Vagina (tissue), 2 donors: ENCODE measurements around the gene TPH1.

Source experiments
- CTCF ChIP-seq, 3 experiments: fragments of 450-650 bp in 2 of 3; fragments of 200-600 bp in 1 of 3; sonication (generic) in 1 of 3; IDR thresholded peaks; one replicate each; pipeline ENCODE4 v1.5.1; 2017 to 2019; ENCODE audit warnings: antibody characterized with exemption in 3 of 3, mild to moderate bottlenecking in 2 of 3, moderate library complexity in 2 of 3
- POLR2A ChIP-seq, 2 donors: fragments of 450-650 bp; IDR thresholded peaks; one replicate each; pipeline ENCODE4 v1.6.1; 2017; ENCODE audit warnings: antibody characterized with exemption in 2 of 2, mild to moderate bottlenecking in 2 of 2, moderate library complexity in 2 of 2
- POLR2AphosphoS5 ChIP-seq, 2 donors: sonication (generic); formaldehyde crosslinking; IDR thresholded peaks; one replicate each; pipeline ENCODE4 v1.9.0; 2017; ENCODE audit warnings: antibody characterized with exemption in 2 of 2, mild to moderate bottlenecking in 2 of 2, low read depth in 1 of 2; ENCODE audit not compliant: insufficient read depth in 1 of 2

- TF ChIP-seq CTCF (IDR thresholded peaks at IDR 0.05) (no peak), POLR2A (IDR thresholded peaks at IDR 0.05) (no peak), POLR2AphosphoS5 (IDR thresholded peaks at IDR 0.05; ENCODE audit: insufficient read depth in 1 of 2, low read depth in 1 of 2) (no peak)
Observed at GRCh38 chr11:18065572-18065971, 19.5 kb upstream of the TPH1 start.
